ENCODE measurements around the gene KCNQ1.
"Not testable (repeated sequence)": the region's sequence is repeated elsewhere in the genome, so short reads cannot be mapped to it uniquely, and the experiment has no call there.

The KCNQ1 gene

DNA sequence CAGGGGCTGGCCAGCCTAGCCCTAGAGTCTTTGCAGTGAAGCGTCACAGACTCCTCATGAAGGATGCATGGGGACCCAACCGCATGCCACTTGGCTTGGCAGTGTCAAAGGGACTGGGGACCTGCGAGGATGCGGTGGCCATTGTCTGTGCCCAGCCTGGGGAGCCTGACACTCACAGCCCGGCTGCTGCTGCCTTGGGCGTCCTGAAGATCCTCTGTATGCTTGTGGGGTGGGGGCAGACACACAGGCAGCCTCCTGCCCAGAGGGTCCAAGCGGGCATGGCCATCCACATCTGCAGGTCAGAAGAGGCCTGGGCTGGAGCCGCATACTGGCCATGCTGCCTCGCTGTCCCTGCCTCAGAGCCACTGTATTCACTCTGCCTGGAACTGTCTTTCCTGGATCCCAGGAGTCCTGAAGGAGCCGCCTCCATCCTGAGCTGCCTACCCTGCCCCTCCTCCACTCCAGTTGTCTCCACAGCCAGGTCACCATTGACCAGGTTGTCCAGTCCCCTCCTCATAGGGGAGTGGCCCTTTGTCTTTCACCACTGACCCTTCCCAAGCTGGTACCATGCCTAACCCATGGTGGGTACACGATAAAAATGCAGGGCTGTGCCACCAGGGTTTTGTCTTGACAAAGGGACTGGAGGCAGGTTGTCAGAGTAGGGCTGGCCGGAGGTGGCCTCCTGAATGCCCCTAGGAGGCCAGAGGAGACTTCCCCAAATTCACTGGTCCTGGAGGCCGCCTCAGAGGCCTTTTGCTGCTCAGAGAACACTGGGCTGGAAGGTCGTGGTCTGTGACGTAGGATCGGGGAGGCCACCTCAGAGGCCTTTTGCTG is 148.0 kb downstream of the KCNQ1 start:
- DNase-seq (ENCODE audit: low read depth): no peak

- no peak for DNase-seq (ENCODE audit: low read depth)
Observed at GRCh38 chr11:2593393-2593950, 148.7 kb downstream of the KCNQ1 start.

- DNase-seq (ENCODE audit: low read depth): no peak
Observed at GRCh38 chr11:2594267-2594666, 149.5 kb downstream of the KCNQ1 start.

DNA sequence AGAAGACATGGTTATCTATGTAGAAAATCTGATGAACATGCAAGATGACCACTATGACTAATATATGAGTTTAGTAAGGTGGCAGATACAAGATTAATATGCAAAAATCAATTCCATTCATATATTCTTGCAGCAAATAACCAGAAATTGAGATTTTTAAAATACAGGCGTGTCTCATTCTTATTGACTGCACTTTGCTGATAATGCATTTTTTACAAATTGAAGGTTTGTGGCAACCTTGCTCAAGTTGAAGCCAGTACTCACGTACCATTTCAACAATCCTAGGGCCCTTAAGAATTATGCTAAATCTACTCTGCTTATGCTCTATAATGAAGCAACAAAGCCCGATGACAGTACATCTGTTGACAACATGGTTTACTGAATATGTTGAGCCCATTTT is 150.4 kb downstream of the KCNQ1 start:
- no peak for DNase-seq (ENCODE audit: low read depth)

DNA sequence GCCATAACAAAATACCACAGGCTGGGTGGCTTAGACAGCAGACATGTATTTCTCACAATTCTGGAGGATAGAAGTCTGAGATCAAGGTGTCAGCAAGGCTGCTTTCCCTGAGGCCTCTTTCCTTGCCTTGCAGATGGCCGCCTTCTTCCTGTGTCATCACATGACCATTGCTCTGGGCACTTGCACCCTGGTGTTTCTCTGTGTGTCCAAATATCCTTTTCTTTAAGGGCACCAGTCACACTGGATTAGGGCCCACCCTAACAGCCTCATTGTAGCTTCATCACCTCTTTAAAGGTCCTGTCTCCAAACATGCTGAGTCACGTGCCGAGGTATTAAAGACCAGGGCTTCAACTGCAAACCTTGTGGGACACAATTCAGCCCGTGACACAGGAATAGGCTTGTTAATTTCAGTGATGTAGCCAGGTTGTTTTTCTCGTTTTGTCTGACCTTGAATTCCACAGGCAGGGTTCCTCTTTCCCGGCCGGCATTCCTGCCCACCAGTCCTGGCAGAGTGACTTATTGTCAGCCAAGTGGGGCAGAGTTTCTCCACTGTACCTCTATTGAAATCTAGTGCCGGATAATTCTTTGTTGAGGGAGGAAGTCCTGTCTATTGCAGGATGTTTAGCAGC is 154.9 kb downstream of the KCNQ1 start:
- no peak for DNase-seq (ENCODE audit: low read depth)

DNA sequence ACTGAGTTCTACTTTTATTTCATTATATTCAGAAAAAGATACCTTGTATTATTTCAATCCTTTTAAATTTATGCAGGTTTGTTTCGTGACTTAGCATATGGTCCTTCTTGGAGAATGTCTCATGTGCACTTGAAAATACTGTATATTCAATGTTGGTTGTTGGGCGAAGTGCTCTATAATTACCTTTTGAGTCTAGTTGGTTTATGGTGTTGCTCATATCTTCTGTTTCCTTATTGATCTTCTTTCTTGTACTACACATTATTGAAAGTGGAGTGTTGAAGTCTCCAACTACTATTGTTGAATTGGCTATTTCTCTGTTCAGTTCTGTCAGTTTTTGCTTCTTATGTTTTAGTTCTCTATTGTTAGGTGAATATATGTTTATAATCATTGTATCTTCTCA is 164.5 kb downstream of the KCNQ1 start:
- no peak for DNase-seq (ENCODE audit: low read depth)

- no peak for DNase-seq (ENCODE audit: low read depth)
Observed at GRCh38 chr11:2612884-2613571, 168.2 kb downstream of the KCNQ1 start.

GRCh38 chr11:2621894-2622293 is 177.1 kb downstream of the KCNQ1 start:
- no peak for DNase-seq (ENCODE audit: low read depth)

- no peak for DNase-seq (ENCODE audit: low read depth)
Observed at GRCh38 chr11:2625183-2625582, 180.4 kb downstream of the KCNQ1 start.

DNA sequence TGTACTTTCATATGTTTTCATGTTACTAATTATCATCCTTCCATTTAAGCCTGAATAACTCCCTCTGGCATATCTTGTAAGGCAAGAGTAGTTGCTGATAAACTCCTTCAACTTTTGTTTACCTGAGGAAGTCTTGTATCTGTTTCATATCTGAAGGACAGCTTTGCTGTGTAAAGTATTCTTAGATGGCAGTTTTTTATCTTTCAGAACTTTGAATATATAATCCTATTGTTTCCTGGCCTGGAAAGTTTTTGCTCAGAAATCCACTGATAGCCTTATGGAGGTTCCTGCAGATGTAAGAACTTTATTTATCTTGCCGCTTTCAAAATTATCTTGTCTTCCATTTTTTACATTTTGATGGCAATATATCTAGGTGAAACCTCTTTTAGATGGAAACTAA is 185.9 kb downstream of the KCNQ1 start:
- DNase-seq (ENCODE audit: low read depth): no peak

GRCh38 chr11:2631161-2631560 is 186.4 kb downstream of the KCNQ1 start:
- DNase-seq (ENCODE audit: low read depth): no peak

GRCh38 chr11:2639763-2640162 is 195.0 kb downstream of the KCNQ1 start:
- not testable (repeated sequence) for DNase-seq (ENCODE audit: low read depth)

GRCh38 chr11:2641623-2642022 is 196.8 kb downstream of the KCNQ1 start:
- no peak for DNase-seq (ENCODE audit: low read depth)

DNA sequence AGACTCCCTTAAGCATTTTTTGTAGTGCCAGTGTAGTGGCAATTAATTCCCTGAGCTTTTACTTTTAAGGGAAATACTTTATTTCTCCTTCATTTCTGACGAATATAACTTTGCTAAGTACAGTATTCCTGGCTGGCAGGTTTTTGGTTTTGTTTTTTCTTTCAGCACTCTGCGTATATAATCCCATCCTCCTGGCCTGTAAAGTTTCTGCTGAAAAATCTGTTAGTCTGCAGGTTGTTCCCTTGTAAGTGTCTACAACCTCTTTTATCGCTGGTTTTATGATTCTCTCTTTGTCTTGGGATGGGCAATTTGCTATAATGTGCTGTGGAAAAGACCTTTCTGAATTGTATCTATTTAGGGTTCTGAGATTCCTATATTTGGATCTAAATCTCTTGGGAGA is 198.9 kb downstream of the KCNQ1 start:
- DNase-seq (ENCODE audit: low read depth): no peak

GRCh38 chr11:2644844-2645778 is 200.3 kb downstream of the KCNQ1 start:
- no peak for DNase-seq (ENCODE audit: low read depth)

GRCh38 chr11:2645779-2646118 is 200.9 kb downstream of the KCNQ1 start:
- no peak for DNase-seq (ENCODE audit: low read depth)

DNA sequence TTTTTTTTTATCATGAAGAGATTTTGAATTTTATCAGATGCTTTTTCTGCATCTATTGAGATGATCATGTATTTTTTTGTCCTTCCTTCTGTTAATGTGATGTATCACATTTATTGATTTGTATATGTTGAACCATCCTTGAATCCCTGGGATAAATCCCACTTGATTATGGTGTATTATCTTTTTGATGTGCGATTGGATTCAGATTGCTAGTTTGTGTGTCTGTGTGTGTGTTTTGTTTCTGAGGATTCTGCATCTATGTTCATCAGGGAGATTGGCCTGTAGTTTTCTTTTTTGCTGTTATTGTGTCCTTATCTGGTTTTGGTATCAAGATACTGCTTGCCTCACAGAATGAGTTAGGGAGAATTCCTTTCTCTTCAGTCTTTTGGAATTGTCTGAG is 202.4 kb downstream of the KCNQ1 start:
- DNase-seq (ENCODE audit: low read depth): no peak

DNA sequence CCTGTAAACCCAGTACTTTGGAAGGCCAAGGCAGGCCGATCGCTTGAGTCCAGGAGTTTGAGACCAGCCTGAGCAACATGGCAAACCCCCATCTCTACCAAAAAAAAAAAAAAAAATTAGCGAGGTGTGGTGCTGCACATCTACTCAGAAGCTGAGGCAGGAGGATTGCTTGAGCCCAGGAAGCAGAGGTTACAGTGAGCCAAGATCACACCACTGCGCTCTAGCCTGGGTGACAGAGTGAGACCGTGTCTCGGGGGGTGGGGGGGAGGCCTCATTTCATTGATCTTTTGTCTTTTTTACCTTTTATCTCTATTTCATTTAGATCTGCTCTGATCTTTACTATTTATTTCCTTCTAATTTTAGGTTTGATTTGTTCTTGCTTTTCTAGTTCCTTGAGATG is 203.1 kb downstream of the KCNQ1 start:
- no peak for DNase-seq (ENCODE audit: low read depth)

- no peak for DNase-seq (ENCODE audit: low read depth)
Observed at GRCh38 chr11:2649400-2649799, 204.6 kb downstream of the KCNQ1 start.

DNA sequence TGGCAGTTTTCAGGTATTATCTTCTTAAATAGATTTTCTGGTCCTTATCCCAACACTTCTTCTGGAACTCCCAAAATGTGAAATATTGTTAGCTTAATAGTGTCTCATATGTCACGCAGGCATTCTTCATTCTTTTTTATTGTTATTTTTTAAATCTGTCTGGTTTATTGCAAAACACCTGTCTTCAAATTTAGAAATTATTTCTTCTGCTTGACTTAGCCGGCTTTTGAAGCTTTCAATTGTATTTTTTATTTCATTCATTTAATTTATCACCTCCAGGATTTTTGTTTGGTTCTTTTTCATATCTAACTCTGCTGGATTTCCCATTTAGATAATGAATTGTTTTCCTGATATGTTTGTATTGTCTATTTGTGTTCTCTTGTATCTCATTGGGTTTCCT is 205.0 kb downstream of the KCNQ1 start:
- DNase-seq (ENCODE audit: low read depth): no peak

- no peak for DNase-seq (ENCODE audit: low read depth)
Observed at GRCh38 chr11:2650343-2650867, 205.6 kb downstream of the KCNQ1 start.
